Left ventricle myocardium inferior (tissue), 1 donor: ENCODE data around the gene THRSP. TPM values are rescaled to one million over a fixed set of nuclear protein-coding genes. Genes with fewer than 3 reads are reported as not detected.

Source experiments
- DNase-seq: peaks from one replicate; pipeline ENCODE4 v3.0.0-alpha.2; 2020
- H3K27ac ChIP-seq: fragments of 200-600 bp; replicated peaks from 2 replicates; pipeline ENCODE4 v1.8.0; 2021
- H3K27me3 ChIP-seq: fragments of 200-600 bp; 2 replicates; pipeline ENCODE4 v1.8.0; 2021; ENCODE audit warnings: low read depth
- H3K36me3 ChIP-seq: fragments of 200-600 bp; 2 replicates; pipeline ENCODE4 v1.8.0; 2021
- H3K4me1 ChIP-seq: fragments of 200-600 bp; 2 replicates; pipeline ENCODE4 v1.8.0; 2021
- H3K4me3 ChIP-seq: fragments of 200-600 bp; 2 replicates; pipeline ENCODE4 v1.8.0; 2021; ENCODE audit warnings: mild to moderate bottlenecking, moderate library complexity
- H3K9me3 ChIP-seq: fragments of 200-600 bp; replicated peaks from 2 replicates; pipeline ENCODE4 v1.8.0; 2021
- intact Hi-C: fragments of 100-400 bp; cut with micrococcal nuclease; formaldehyde crosslinking; loops from one replicate; pipeline ENCODE4 v1.11.0; 2022
- total RNA-seq: library from RNA; stranded (reverse); fragmentation: NEBNext Ultra II Directional; extraction: Animal tissue kit (Norgen Biotek cat#: 25700); gene quantifications from one replicate; pipeline ENCODE4 v1.2.1, GENCODE V29; 2021
- TF ChIP-seq, protein P1 (sequence below): fragments of 200-600 bp; IDR thresholded peaks from 2 replicates; pipeline ENCODE4 v1.8.0; 2021; ENCODE audit warnings: antibody characterized with exemption, mild to moderate bottlenecking, borderline replicate concordance
- donor health status: DM: no; HTN: yes; CAD: no; lungs with severe emphysema.

Gene THRSP
- total RNA-seq, 1 donor from 2014 or later, result 0.25 TPM

DNA sequence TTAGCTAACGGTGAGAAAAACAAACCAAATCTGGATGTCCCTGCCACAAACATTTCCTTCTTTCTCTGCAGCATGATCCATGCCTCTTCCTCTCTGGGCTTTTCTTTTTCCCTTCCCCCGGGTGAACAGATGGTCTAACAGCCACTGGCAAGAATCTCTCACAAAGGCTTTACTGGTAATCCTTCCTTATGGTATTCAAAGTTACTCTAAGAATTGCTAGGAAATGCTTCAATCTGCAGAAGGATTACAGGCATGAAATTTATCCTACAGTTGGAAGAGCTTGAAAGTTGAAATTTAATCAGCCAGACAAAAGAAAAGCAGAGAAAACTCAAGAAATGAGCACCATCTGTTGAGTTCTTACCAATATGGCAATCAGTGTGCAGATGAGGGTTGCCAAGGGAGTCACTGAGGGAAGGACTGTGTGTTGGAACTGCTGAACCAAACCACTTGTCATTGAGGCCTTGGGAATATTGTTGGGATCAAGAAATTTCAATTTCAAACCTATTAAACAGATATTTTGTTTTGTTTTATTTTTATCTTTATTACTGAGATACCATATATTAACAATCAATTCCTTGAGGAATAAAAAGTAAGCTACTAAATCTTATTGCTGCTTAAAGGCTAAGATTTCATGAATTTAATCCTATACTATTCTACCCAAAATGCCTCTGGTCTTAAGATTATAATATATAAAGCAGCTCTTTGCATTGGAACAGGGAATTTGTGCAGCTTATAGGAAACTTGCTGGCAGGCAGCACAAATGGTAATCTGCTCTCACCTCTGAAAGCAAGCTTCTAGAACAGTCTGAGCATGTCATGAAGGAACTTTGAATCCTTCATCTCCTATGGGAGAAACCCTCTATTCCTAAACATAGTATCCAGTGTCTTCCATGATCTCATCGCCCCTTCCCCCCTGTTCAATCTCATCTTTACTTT lies 45.7 kb downstream of the THRSP start:
- H3K9me3 ChIP-seq, result no peaks in the 10 kb centered on the region
- no peak overlapping the region for H3K27ac ChIP-seq
- H3K4me3 ChIP-seq, result no peak overlapping the region
- no peaks in the 10 kb centered on the region for H3K4me1 ChIP-seq
- intact Hi-C loops, result no loop called here
- no peak for DNase-seq
- TF ChIP-seq, protein P1, sequence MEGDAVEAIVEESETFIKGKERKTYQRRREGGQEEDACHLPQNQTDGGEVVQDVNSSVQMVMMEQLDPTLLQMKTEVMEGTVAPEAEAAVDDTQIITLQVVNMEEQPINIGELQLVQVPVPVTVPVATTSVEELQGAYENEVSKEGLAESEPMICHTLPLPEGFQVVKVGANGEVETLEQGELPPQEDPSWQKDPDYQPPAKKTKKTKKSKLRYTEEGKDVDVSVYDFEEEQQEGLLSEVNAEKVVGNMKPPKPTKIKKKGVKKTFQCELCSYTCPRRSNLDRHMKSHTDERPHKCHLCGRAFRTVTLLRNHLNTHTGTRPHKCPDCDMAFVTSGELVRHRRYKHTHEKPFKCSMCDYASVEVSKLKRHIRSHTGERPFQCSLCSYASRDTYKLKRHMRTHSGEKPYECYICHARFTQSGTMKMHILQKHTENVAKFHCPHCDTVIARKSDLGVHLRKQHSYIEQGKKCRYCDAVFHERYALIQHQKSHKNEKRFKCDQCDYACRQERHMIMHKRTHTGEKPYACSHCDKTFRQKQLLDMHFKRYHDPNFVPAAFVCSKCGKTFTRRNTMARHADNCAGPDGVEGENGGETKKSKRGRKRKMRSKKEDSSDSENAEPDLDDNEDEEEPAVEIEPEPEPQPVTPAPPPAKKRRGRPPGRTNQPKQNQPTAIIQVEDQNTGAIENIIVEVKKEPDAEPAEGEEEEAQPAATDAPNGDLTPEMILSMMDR, result no peak
- peaks cover 68% of the 10 kb centered on the region for H3K36me3 ChIP-seq
- no peaks in the 10 kb centered on the region for H3K27me3 ChIP-seq

DNA sequence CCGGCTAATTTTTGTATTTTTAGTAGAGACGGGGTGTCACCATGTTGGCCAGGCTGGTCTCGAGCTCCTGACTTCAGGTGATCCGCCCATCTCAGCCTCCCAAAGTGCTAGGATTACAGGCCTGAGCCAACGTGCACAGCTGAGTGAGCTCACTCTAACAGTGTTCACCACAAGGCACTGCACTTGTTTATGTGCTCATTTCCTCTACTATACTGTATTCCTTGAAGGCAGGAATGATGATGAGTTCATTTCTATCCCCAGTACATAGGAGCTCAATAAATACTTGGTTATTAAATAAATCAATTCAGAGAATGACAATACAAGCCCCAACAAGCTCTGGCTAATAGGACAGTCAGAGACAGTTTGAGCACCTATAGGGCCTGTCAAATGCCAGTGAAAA lies 46.7 kb downstream of the THRSP start:
- intact Hi-C loops, result no loop called here
- DNase-seq, result no peak
- TF ChIP-seq, protein P1, result no peak
- no peaks in the 10 kb centered on the region for H3K27me3 ChIP-seq
- no peaks in the 10 kb centered on the region for H3K4me1 ChIP-seq
- no peaks in the 10 kb centered on the region for H3K9me3 ChIP-seq
- H3K4me3 ChIP-seq, result no peak overlapping the region
- peaks cover 67% of the 10 kb centered on the region for H3K36me3 ChIP-seq
- no peak overlapping the region for H3K27ac ChIP-seq

DNA sequence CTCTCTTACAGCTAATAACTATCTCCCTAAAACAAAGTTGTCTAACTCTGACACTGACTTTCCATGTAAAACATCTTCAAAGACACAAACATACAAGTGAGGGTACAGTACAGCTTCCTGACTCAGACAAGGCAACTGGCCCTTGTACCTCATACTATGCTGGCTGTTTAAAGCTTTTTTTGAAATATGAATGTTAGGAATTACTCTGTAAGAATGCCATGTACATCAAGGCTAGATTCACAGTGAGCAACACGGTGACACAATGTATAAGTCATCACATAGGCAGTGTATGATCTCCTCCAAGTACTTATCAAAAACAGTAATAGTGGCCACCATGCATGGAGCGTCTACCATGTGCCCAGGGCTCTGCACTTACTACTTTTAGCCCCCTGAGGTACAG lies 47.2 kb downstream of the THRSP start:
- no peaks in the 10 kb centered on the region for H3K4me1 ChIP-seq
- no peaks in the 10 kb centered on the region for H3K9me3 ChIP-seq
- H3K4me3 ChIP-seq, result no peak overlapping the region
- H3K27ac ChIP-seq, result no peak overlapping the region
- DNase-seq, result no peak
- peaks cover 66% of the 10 kb centered on the region for H3K36me3 ChIP-seq
- H3K27me3 ChIP-seq, result no peaks in the 10 kb centered on the region
- intact Hi-C loops, result no loop called here
- TF ChIP-seq, protein P1, result no peak

DNA sequence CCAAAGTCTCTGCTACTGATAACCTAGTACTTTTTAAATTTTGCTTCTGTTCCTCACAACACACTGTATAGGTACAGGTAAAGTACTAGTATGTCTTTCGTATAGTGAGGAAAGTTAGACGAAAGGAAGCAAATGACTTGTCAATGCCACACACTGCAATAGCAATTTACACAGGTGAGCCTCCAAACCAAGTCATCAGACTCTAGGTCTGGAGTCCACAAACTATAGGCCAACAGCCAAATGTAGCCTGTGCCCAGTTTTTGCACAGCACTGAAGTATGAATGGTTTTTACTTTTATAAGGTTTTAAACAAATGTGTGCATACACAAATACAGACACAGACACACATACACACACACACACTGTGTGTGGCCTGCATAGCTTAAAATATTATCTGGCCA lies 47.6 kb downstream of the THRSP start:
- intact Hi-C loops, result no loop called here
- H3K36me3 ChIP-seq, result peaks cover 61% of the 10 kb centered on the region
- TF ChIP-seq, protein P1, result no peak

DNA sequence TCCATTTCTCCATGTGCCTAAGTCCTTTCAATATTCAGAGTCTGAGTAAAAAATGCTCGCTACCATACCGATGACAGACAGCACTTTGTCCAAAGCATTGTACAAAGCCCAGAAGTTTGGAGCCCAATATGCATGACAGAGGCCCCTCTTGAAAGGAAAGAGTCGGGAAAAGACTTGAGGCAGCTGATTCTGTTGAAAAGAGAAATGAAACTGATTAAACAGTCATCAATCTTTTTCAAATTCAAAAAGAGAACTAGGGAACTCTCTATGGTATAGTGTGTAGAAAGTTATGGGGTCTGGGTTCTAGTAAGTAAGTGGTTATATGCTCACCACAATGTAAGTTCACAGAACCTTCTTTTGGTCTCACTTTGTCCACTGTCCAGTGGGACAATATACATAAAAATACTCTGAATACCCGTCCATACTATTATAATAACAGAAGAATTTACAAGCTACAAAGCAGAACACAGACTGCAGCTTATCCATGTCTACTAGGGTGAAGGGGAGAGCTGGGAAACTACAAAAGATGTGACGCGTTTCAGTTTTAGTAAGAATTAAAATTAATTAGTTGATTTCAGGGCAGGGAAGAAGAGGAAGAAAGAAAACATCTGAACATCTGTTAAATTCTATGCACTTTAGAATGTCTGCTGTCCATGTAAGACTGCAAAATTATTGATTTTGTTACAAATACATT lies 49.1 kb downstream of the THRSP start:
- H3K36me3 ChIP-seq, result peaks cover 55% of the 10 kb centered on the region

More for the DNA sequence above, 47.6 kb downstream of the THRSP start:
- Histone ChIP-seq H3K27ac (no peak overlapping the region), H3K4me3 (no peak overlapping the region), H3K9me3 (no peaks in the 10 kb centered on the region), H3K27me3 (no peaks in the 10 kb centered on the region), H3K4me1 (no peaks in the 10 kb centered on the region)
- no peak for DNase-seq

More for the DNA sequence above, 49.1 kb downstream of the THRSP start:
- Histone ChIP-seq H3K4me3 (no peak overlapping the region), H3K4me1 (no peaks in the 10 kb centered on the region), H3K27ac (no peak overlapping the region), H3K9me3 (no peaks in the 10 kb centered on the region), H3K27me3 (no peaks in the 10 kb centered on the region)
- DNase-seq, result no peak
- intact Hi-C loops, result no loop called here
- TF ChIP-seq, protein P1, result no peak

Other genes starting within 250 kb of the THRSP start
- 40.6 TPM for gene RSF1, start 243.1 kb upstream of the THRSP start, total RNA-seq
- gene AAMDC, start 242.7 kb upstream of the THRSP start, total RNA-seq, result 86.6 TPM
- 15.4 TPM for gene INTS4, start 69.2 kb upstream of the THRSP start, total RNA-seq
- 0.16 TPM for gene KCTD14, start 40.6 kb upstream of the THRSP start, total RNA-seq
- gene NDUFC2, start 16.0 kb downstream of the THRSP start, total RNA-seq, result 295 TPM
- 15.3 TPM for gene ALG8, start 75.8 kb downstream of the THRSP start, total RNA-seq
- 8.6 TPM for gene KCTD21, start 124.8 kb downstream of the THRSP start, total RNA-seq
- 5.8 TPM for gene USP35, start 125.1 kb downstream of the THRSP start, total RNA-seq